ENCODE measurements around the gene KCNK1. TPM values are rescaled to one million over a fixed set of nuclear protein-coding genes. Genes with fewer than 3 reads are reported as not detected.
A peak's percentile ranks its signal among the peaks of the same experiment; 100 is the strongest.

The KCNK1 gene
- total RNA-seq, 1 experiment from 2014 or later = 60.6 TPM

- Histone ChIP-seq H3K27ac (peak overlapping the region; percentile 84), H3F3A (ENCODE audit: insufficient read depth, low read depth) (peaks cover 57% of the 10 kb centered on the region), H3K9me3 (ENCODE audit: insufficient read depth, low read depth) (peaks cover 17% of the 10 kb centered on the region), H3K4me1 (replicated peaks; ENCODE audit: insufficient read depth) (peaks cover 67% of the 10 kb centered on the region), H2AFZ (0 out of 2 replicates have a peak overlapping the region, but pooled peaks have one; percentile 24), H3K79me2 (ENCODE audit: low read depth) (no peaks in the 10 kb centered on the region), H3K4me3 (peak overlapping the region; percentile 26; the same call in 1 of the 2 replicates), H3K27me3 (ENCODE audit: insufficient read depth, low read depth) (no peaks in the 10 kb centered on the region), H3K4me2 (peak overlapping the region; percentile 72), H3K36me3 (ENCODE audit: low read depth) (0 out of 2 replicates have a peak, but pooled peaks cover 8% of the 10 kb centered on the region), H3K9me2 (ENCODE audit: insufficient read depth) (no peaks in the 10 kb centered on the region), H4K20me1 (ENCODE audit: insufficient read depth) (no peaks in the 10 kb centered on the region)
- intact Hi-C loops (cut with micrococcal nuclease; ENCODE audit: unreplicated experiment) = loop anchor here (1.0 to 10.0 kb wide), 6 partner anchors 19 to 263 kb away; no protein-coding TSS in a partner anchor
- BruUV-seq (replicated peaks) = no TSS peak
- CTCF ChIA-PET = interaction anchor here (2.1 kb wide), 1 partner anchor 266 kb away, joined by 5 read pairs; no protein-coding TSS in a partner anchor
- DNase-seq = peak; percentile 81 to 99
- TF ChIP-seq, protein P1, sequence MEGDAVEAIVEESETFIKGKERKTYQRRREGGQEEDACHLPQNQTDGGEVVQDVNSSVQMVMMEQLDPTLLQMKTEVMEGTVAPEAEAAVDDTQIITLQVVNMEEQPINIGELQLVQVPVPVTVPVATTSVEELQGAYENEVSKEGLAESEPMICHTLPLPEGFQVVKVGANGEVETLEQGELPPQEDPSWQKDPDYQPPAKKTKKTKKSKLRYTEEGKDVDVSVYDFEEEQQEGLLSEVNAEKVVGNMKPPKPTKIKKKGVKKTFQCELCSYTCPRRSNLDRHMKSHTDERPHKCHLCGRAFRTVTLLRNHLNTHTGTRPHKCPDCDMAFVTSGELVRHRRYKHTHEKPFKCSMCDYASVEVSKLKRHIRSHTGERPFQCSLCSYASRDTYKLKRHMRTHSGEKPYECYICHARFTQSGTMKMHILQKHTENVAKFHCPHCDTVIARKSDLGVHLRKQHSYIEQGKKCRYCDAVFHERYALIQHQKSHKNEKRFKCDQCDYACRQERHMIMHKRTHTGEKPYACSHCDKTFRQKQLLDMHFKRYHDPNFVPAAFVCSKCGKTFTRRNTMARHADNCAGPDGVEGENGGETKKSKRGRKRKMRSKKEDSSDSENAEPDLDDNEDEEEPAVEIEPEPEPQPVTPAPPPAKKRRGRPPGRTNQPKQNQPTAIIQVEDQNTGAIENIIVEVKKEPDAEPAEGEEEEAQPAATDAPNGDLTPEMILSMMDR (conservative IDR thresholded peaks at IDR 0.05) = no peak
- no peak for TF ChIP-seq EZH2 (IDR thresholded peaks at IDR 0.05; ENCODE audit: low read depth)
- POLR2A ChIA-PET (ENCODE audit: unreplicated experiment) = no interaction called here
These were observed 93.4 kb downstream of the KCNK1 start for GRCh38 chr1:233707153-233707879.

DNA sequence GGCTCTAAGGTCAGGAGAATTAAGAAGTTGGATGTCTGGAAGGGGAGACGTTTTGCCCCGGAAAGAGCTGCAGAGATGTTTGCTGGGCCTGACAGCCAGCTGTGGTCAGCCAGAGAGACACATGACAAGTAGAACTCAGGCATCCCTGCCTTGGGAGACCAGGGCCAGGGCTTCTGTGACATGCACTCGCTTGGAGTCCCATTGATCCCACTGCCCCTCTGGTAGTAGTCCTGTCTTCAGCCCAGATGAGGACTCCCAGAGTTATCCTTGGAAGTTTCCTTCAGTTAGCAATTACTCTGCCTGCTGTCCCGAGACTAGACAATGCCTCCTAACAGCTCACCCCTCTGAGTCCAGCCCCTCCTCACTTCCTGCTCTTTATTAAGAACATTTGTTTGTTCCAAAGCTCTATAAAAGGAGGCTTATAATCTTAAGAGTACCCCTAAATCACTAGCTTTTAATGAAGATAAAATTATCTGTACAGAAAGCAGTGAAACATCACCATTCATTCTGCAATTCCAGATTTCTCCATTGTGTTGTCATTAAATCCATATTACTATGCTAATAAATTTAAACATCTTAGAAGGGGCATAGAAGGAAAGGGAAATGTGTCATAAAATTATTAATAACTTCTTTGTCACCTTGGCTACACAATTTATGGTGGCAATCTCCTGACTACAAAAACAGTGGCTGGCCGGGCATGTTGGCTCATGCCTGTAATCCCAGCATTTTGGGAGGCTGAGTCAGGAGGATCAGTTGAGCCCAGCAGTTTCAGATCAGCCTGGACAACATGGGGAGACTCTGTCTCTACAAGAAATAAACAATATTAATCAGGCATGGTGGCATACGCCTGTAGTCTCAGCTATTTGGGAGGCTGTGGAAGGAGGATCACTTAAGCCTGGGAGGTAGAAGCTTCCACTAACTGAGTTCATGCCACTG lies 94.2 kb downstream of the KCNK1 start:
- Histone ChIP-seq H3K27me3 (ENCODE audit: insufficient read depth, low read depth) (no peaks in the 10 kb centered on the region), H3K9me3 (ENCODE audit: insufficient read depth, low read depth) (peaks cover 17% of the 10 kb centered on the region), H4K20me1 (ENCODE audit: insufficient read depth) (no peaks in the 10 kb centered on the region), H3K36me3 (ENCODE audit: low read depth) (0 out of 2 replicates have a peak, but pooled peaks cover 8% of the 10 kb centered on the region), H3K9me2 (ENCODE audit: insufficient read depth) (no peaks in the 10 kb centered on the region), H3K4me3 (no peak overlapping the region; the same call in 1 of the 2 replicates), H3K79me2 (ENCODE audit: low read depth) (no peaks in the 10 kb centered on the region), H3K27ac (peak overlapping the region; percentile 84), H3K4me2 (peak overlapping the region; percentile 72), H3K4me1 (replicated peaks; ENCODE audit: insufficient read depth) (peaks cover 60% of the 10 kb centered on the region), H2AFZ (peak overlapping the region; percentile 24; the same call in 1 of the 2 replicates), H3F3A (ENCODE audit: insufficient read depth, low read depth) (peaks cover 57% of the 10 kb centered on the region)
- DNase-seq = peak in 1 of 2 experiments; percentile 30
- CTCF ChIA-PET = interaction anchor here (0.6 to 2.1 kb wide), 2 partner anchors 267 to 341 kb away, joined by 5 read pairs; no protein-coding TSS in a partner anchor
- intact Hi-C loops (cut with micrococcal nuclease; ENCODE audit: unreplicated experiment) = loop anchor here (1.0 to 10.0 kb wide), 6 partner anchors 19 to 263 kb away; no protein-coding TSS in a partner anchor
- TSS peak; percentile 77 for BruUV-seq (replicated peaks)
- TF ChIP-seq, protein P1 (conservative IDR thresholded peaks at IDR 0.05) = no peak
- TF ChIP-seq EZH2 (IDR thresholded peaks at IDR 0.05; ENCODE audit: low read depth) = no peak
- POLR2A ChIA-PET (ENCODE audit: unreplicated experiment) = no interaction called here

DNA sequence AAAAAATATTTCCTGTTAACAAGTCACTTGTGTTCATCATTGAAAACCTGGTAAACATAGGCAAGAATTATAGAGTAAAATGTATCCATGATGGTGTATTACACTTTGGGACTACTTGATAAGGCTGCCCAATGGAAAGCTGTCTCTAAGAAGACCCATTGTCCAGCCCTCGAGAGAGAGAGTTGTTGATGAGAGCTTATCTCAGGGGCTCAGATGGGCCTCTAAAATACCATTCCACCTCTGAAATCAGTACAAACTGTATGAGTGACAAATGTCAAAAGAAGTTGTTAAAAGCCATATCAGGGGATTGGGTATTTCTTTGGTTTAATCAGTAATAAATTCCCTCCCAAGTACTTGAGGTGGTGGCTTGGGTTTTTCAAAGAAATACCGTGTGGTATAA lies 96.1 kb downstream of the KCNK1 start:
- Histone ChIP-seq H3F3A (ENCODE audit: insufficient read depth, low read depth) (peaks cover 38% of the 10 kb centered on the region), H3K79me2 (ENCODE audit: low read depth) (no peaks in the 10 kb centered on the region), H3K9me2 (ENCODE audit: insufficient read depth) (no peaks in the 10 kb centered on the region), H2AFZ (no peak overlapping the region), H3K4me3 (no peak overlapping the region), H3K36me3 (ENCODE audit: low read depth) (0 out of 2 replicates have a peak, but pooled peaks cover 8% of the 10 kb centered on the region), H3K4me1 (replicated peaks; ENCODE audit: insufficient read depth) (peaks cover 41% of the 10 kb centered on the region), H3K9me3 (ENCODE audit: insufficient read depth, low read depth) (peaks cover 15% of the 10 kb centered on the region), H4K20me1 (ENCODE audit: insufficient read depth) (no peaks in the 10 kb centered on the region), H3K27me3 (ENCODE audit: insufficient read depth, low read depth) (no peaks in the 10 kb centered on the region), H3K27ac (no peak overlapping the region), H3K4me2 (no peak overlapping the region)
- ChIA-PET CTCF (no interaction called here), POLR2A (ENCODE audit: unreplicated experiment) (no interaction called here)
- intact Hi-C loops (cut with micrococcal nuclease; ENCODE audit: unreplicated experiment) = no loop called here
- BruUV-seq (replicated peaks) = no TSS peak
- peak in 1 of 2 experiments; percentile 21 for DNase-seq
- TF ChIP-seq EZH2 (IDR thresholded peaks at IDR 0.05; ENCODE audit: low read depth) = no peak
- TF ChIP-seq, protein P1 (conservative IDR thresholded peaks at IDR 0.05) = no peak
